GM11168 (cell line): ENCODE data around the gene PSMD9.
"Not testable (repeated sequence)": the region's sequence is repeated elsewhere in the genome, so short reads cannot be mapped to it uniquely, and the experiment has no call there.

Source experiments
- in situ Hi-C: fragments of 300-500 bp; cut with MboI; formaldehyde crosslinking; loops from one replicate; pipeline ENCODE4 v1.12.0; 2022; ENCODE audit warnings: low sequenced_read_pairs; ENCODE audit not compliant: unreplicated experiment

Gene PSMD9

DNA sequence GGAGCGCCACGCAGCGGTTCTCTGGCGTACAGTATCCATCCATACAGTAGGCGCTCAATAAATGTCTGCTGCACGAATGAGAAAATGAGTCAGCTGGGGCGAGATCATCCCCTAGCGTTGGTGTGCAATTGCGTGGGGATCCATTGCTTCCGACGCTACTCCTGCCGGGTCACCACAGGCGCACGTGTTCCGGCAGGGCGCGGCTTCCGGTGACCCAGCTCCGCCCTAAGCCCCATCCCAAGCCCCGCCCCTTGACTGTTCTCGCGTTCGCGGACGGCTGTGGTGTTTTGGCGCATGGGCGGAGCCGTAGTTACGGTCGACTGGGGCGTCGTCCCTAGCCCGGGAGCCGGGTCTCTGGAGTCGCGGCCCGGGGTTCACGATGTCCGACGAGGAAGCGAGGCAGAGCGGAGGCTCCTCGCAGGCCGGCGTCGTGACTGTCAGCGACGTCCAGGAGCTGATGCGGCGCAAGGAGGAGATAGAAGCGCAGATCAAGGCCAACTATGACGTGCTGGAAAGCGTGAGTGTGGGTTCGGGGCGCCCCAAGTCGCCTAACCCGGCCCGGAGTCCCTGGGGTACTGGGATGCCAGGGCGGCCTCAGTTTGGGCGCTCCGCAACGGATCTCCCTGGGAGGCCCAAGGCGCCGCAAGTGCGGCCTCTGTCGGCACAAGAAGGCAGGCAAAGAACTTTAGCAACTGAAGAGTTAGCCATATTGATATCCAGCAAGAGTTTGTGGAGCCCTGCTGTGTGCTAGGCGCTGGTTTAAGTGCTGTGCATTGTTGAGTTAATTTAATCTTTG lies at the start of gene PSMD9:
Gene PSMD9 (plus strand): TSS at position 313 of the 796 bp plus-strand sequence. CDS start 67 bp downstream, at position 380.
- in situ Hi-C loops = no loop called here

GRCh38 chr12:121839106-121839992 lies 49.2 kb upstream of the PSMD9 start:
- in situ Hi-C loops = no loop called here

DNA sequence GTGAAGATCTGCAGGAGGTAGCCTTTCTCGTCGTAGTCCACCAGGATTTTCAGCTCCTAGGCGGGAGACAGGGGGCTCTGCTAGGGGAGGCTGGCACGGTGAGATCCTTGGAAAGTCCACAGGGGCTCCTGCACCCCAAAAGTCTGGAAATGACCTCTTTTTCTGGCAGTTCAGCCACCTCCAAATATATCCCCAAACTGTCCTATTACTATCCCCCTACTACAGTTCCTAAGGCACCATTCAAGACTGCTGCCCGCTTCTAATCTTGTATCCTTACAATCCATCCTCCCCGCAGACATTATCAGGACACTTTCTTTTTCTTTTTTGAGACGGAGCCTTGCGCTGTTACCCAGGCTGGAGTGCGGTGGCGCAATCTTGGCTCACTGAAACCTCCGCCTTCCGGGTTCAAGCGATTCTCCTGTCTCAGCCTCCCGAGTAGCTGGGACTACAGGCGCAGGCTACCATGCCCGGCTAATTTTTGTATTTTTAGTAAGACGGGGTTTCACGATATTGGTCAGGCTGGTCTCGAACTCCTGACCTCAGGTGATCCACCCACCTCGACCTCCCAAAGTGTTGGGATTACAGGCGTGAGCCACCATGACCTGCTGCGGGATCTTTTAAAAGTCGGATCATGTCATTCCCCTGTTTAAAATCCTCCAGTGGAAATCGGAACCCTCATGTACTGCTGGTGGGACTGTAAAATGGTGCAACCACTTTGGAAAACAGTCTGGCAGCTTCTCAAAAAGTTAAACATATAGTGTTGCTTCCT lies 48.4 kb upstream of the PSMD9 start:
- in situ Hi-C loops = no loop called here

DNA sequence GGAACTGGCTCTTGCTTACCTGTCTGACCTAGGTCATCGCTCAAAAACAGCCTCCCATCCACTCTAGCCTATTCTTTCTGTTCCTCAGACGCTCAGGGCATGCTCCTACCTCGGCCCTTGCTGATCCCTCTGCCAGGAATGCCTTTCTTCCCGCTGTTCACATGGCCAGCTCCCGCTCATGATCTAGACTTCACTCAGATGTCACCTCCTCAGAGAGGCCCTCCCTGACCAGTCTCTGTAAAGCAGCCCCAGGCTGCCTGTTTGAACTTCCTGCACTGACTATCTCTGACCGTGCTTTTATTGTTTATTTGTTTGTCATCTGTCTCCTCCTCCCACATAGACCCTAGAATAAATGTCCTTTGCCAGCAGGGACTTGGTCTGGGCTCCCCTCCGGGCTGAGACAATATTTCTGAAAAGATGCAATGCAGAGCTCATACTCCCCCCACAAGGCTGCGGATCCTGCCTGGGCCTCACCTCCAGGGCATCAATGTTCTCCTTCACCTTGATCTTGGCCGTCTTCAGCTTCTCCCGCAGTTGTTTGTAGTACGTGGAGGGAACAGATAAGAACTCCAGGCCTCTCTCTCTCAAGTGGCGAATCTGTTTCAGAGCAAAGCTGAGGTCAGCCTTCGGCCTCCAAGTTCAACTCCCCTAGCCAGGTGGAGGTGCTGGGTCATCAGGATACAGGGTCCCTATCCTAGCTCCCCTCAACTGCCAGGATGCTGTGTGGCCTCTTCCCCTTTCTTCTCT lies 45.2 kb upstream of the PSMD9 start:
- in situ Hi-C loops = no loop called here

DNA sequence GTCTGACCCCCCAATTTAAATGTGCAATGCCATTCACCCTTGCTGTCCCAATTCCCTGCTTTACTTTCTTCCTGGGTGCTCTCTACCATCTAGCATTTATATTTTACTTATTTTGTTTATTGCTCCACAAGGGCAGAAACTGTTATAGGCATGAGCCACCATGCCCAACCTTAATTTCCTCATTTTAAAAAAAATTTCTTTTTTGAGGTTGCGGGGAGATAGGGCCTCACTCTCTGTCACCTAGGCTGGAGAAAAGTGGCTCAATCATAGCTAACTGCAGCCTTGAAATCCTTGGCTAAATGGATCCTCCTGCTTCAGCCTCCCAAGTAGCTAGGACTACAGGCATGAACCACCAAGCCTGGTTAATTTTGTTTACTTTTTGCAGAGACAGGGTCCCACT lies 42.9 kb upstream of the PSMD9 start:
- in situ Hi-C loops = no loop called here

GRCh38 chr12:121849211-121849610 lies 39.4 kb upstream of the PSMD9 start:
- in situ Hi-C loops = no loop called here

- in situ Hi-C loops = no loop called here
These were observed 38.9 kb upstream of the PSMD9 start for GRCh38 chr12:121849665-121850064.

GRCh38 chr12:121852392-121852791 lies 36.2 kb upstream of the PSMD9 start:
- in situ Hi-C loops = not testable (repeated sequence)

DNA sequence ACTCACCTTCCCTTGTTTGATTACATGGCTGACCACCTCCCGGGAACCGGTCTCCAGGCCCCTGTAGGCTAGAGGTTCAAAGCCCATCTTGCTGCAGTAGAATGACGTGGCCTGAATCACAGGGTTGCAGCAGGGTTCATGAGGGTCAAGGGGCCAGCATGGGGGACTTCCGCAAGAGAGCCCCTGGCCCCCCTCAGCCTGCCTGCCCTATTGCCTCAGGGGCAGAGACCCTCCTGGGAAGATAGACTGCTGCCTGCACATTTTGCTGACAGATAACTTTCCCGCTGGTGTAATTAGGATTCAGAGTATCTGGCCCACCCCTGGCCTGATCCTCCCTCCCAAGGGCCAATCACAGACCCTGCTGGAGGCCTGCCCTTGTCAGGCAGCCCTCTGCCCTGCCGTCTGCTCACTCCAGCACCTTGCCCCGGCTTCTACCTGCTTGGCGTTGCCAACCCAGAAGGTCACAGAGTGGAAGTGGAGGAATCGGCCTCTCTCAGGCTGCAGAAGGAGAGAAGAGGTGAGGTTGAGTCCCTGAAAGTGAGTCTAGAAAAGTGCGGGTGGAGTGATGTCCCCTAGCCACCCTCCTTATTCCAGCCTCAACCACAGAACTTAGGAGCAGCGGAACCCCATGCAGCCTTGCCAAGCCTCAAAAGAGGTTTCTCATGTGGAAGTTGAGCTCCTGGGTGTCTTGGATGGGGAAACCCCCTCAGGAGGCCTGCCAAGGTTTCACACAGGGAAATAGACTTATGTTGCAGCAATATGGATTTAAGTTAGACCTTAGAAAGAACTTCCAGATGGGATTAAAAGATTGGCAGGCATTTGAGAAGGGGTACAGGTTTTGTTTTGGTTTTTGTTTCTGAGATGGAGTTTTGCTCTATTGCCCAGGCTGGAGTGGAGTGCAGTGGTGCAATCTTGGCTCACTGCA lies 31.0 kb upstream of the PSMD9 start:
- in situ Hi-C loops = no loop called here

DNA sequence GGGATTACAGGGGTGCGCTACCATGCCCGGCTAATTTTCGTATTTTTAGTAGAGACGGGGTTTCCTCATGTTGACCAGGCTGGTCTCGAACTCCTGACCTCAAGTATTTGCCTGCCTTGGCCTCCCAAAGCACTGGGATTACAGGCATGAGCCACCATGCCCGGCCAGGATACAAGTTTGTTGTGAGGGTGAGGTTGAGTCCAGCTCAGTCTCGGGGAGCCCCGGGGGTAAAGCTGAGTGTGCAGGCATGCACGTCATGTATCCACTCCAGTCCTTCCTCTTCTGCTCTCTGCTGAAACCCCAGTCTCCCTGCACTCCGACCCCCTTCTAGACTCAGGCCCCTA lies 30.3 kb upstream of the PSMD9 start:
- in situ Hi-C loops = no loop called here

DNA sequence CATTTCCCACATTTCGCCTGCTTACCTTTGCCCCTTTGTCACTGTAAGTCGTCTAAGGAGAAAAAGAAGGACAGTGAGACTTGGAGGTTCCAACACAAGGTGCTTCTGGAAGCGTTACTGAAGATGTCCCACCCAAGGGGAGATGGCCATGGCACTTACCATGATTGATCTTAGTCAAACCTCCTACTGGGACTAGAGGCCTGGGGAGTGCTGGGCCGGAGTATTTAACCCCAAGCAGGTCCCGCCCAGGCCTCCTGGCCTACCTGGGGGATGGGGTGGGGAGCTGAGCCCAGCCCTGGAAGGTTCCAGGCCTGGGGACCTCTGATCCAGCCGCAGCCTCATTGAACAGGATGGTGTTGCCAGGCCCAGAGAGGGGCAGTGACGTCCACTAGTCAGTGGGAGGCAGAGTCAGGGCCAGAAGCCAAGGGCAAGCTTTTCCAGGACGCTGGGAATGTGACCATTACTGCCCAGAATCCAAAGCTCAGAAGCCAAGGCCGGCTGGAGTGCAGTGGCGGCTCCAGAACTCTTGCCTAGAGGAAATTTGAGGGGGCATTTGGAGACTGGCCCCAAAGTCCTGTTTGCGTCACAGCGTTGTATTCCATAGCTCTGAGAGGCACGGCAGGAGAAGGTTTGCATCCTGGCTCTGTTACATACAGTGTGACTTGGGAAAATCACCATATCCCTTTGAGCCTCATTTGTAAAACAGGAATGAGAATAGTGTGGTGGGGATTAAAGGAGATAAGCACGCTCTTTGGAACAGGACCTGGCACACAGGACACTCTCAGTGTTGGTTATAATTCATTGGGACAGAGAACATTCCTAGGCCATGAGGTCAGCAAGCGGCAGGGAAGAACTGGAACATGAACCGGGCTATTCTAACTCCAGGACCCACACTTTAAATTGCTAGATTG lies 29.7 kb upstream of the PSMD9 start, which contains the start of gene HPD:
Gene HPD (minus strand): TSS at position 198 of the 911 bp plus-strand sequence. CDS start 36 bp downstream, at position 162.
- in situ Hi-C loops = no loop called here

DNA sequence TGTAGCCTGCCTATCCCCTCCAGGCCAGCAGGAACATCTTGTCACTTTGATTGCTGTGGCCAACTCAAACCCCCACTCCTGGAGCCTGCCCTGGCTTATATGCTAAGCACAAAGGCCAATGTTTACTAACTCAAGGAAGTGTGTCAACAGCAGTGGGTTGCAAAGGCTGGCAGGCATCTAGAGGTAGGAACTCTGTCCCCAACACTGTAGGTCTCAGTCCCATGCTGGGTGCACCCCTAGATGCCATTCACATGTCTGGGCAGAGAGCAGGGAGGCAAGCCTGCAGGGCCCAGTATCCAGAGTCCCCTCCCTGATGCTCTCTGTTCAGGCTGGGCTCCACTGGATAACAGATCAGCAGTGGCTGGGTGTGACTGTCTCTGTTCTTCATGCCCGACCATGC lies 28.3 kb upstream of the PSMD9 start:
- in situ Hi-C loops = no loop called here

DNA sequence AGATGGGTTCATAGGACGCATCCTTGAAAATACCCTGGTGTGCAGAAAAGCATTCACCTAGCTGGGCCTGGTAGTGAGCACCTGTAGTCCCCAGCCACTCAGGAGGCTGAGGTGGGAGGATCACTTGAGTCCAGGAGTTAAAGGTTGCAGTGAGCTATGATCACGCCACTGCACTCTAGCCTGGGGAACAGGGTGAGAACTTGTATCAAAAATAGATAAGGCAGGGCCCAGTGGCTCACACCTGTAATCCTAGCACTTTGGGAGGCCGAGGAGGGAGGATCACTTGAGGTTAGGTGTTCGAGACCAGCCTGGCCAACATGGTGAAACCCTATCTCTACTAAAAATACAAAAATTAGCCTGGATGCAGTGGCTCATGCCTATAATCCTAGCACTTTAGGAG lies 27.9 kb upstream of the PSMD9 start:
- in situ Hi-C loops = not testable (repeated sequence)

GRCh38 chr12:121861636-121862254 lies 26.8 kb upstream of the PSMD9 start:
- in situ Hi-C loops = no loop called here

- in situ Hi-C loops = no loop called here
These were observed 22.3 kb upstream of the PSMD9 start for GRCh38 chr12:121866331-121866730.

GRCh38 chr12:121869229-121869628 lies 19.4 kb upstream of the PSMD9 start:
- in situ Hi-C loops = not testable (repeated sequence)

GRCh38 chr12:121871467-121871866 lies 17.1 kb upstream of the PSMD9 start:
- in situ Hi-C loops = no loop called here
